ENCODE results near the gene ZKSCAN3. TPM values are rescaled to one million over a fixed set of nuclear protein-coding genes. Genes with fewer than 3 reads are reported as not detected.

Gene ZKSCAN3
- total and polyA plus RNA-seq, 2 of the 4 experiments (the other 2 are of a cell fraction) = 3.7 to 4.8 TPM

DNA sequence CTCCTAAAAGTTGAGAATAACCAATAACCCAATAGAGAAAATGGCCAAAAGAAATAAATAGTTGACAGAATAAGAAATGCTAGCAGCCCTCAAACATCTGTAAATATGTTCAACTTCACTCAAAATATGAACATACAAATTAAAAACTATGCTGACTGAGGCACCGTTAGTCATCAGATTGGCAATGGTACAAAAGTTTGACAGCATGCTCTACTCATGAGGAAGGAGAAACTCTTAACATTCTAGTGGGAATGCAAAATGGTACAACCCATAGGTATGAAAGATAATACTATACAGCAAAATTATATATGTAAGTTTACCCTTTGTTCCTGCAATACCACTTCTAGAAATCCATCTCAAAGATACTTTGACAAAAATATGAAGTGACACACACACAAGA is 51.4 kb downstream of the ZKSCAN3 start:
- Histone ChIP-seq H4K8ac (ENCODE audit: low read depth in 2 of 2, low read length in 2 of 2) (no peak overlapping the region), H2AK9ac (replicated peaks; ENCODE audit: low read depth, low read length, poor library complexity) (no peak overlapping the region), H3K4me3 (ENCODE audit: insufficient read depth, low read depth, low read length) (no peak overlapping the region), H3K27me3 (ENCODE audit: control insufficient read depth, insufficient read depth, low read length) (no peaks in the 10 kb centered on the region), H3K9ac (ENCODE audit: low read depth, low read length) (no peak overlapping the region), H3K56ac (ENCODE audit: extremely low read depth, insufficient read depth, low read length) (no peak overlapping the region), H3K4ac (ENCODE audit: low read depth, low read length) (no peak overlapping the region), H3K23ac (ENCODE audit: low read depth, low read length) (no peak overlapping the region), H3K4me2 (ENCODE audit: low read depth, low read length) (no peak overlapping the region), H3K9me3 (ENCODE audit: control insufficient read depth, insufficient read depth, low read length) (no peaks in the 10 kb centered on the region), H2BK20ac (ENCODE audit: low read depth, low read length) (no peak overlapping the region), H3K14ac (replicated peaks; ENCODE audit: low read depth, low read length) (no peak overlapping the region), H2AFZ (replicated peaks; ENCODE audit: low read length, poor library complexity) (no peak overlapping the region), H3K18ac (ENCODE audit: low read depth, low read length) (no peak overlapping the region), H2BK120ac (ENCODE audit: low read depth, low read length) (no peak overlapping the region), H3K4me1 (ENCODE audit: control insufficient read depth, insufficient read depth, low read length) (peaks cover 6% of the 10 kb centered on the region; the same call in 1 of the 2 replicates), H3K9me1 (ENCODE audit: insufficient read depth, low read length) (no peaks in the 10 kb centered on the region; the same call in 1 of the 2 replicates), H3K79me1 (ENCODE audit: low read depth in 1 of 2, low read length in 2 of 2) (peaks cover 12 to 30% of the 10 kb centered on the region in 2 experiments), H4K20me1 (ENCODE audit: insufficient read depth, low read length) (no peaks in the 10 kb centered on the region; the same call in 1 of the 2 replicates), H4K91ac (ENCODE audit: insufficient read depth, low read depth, low read length) (no peak overlapping the region), H2AK5ac (ENCODE audit: low read depth, low read length) (no peak overlapping the region), H4K5ac (ENCODE audit: low read depth, low read length) (no peak overlapping the region), H3K36me3 (ENCODE audit: control insufficient read depth, insufficient read depth, low read length) (peaks cover 13% of the 10 kb centered on the region), H3K27ac (ENCODE audit: insufficient read depth, low read length) (no peak overlapping the region), H2BK15ac (ENCODE audit: low read depth, low read length) (no peak overlapping the region), H2BK5ac (ENCODE audit: low read depth, low read length, poor library complexity, severe bottlenecking) (no peak overlapping the region)
- dilution Hi-C loops (cut with HindIII; ENCODE audit: low sequenced_read_pairs, unreplicated experiment) = no loop called here
- TF ChIP-seq RCOR1 (IDR thresholded peaks at IDR 0.05; ENCODE audit: insufficient replicate concordance, low read length) = no peak
- TF ChIP-seq POLR2A (IDR thresholded peaks at IDR 0.05; ENCODE audit: low read depth, low read length) = no peak
- no peak for TF ChIP-seq BHLHE40 (IDR thresholded peaks at IDR 0.05; ENCODE audit: low read depth, low read length)
- no peak for TF ChIP-seq MAZ (IDR thresholded peaks at IDR 0.05; ENCODE audit: borderline replicate concordance, low read depth, low read length)
- TF ChIP-seq RAD21 (IDR thresholded peaks at IDR 0.05; ENCODE audit: low read length) = no peak
- TF ChIP-seq MAFK (IDR thresholded peaks at IDR 0.05; ENCODE audit: low read depth, low read length) = no peak
- TF ChIP-seq, protein P1, sequence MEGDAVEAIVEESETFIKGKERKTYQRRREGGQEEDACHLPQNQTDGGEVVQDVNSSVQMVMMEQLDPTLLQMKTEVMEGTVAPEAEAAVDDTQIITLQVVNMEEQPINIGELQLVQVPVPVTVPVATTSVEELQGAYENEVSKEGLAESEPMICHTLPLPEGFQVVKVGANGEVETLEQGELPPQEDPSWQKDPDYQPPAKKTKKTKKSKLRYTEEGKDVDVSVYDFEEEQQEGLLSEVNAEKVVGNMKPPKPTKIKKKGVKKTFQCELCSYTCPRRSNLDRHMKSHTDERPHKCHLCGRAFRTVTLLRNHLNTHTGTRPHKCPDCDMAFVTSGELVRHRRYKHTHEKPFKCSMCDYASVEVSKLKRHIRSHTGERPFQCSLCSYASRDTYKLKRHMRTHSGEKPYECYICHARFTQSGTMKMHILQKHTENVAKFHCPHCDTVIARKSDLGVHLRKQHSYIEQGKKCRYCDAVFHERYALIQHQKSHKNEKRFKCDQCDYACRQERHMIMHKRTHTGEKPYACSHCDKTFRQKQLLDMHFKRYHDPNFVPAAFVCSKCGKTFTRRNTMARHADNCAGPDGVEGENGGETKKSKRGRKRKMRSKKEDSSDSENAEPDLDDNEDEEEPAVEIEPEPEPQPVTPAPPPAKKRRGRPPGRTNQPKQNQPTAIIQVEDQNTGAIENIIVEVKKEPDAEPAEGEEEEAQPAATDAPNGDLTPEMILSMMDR (conservative IDR thresholded peaks at IDR 0.05; ENCODE audit: low read depth, low read length) = no peak
- ChIA-PET POLR2A (ENCODE audit: unreplicated experiment) (no interaction called here), CTCF (no interaction called here)
- BruUV-seq (replicated peaks) = no TSS peak
- peak; percentile 42 for DNase-seq
- intact Hi-C loops (cut with micrococcal nuclease) = loop anchor here (10.0 kb wide), 1 partner anchor 184 kb away; a partner anchor contains a TSS
- in situ Hi-C loops (cut with MboI; ENCODE audit: low sequenced_read_pairs) = no loop called here
- no CpG with 5 or more reads among the region's 1 CpG for WGBS, 2 experiments (ENCODE audit: extremely low coverage in 2 of 2, insufficient read length in 1 of 2)
- ATAC-seq (ENCODE audit: low read depth) = no peak
